OCI-LY3 (cell line): ENCODE data around the gene DNPH1.

Source experiments
- H2AFZ ChIP-seq: fragments of 200-600, 300-600 bp; shearing (Covaris generic); 2 replicates; pipeline ENCODE4 v1.6.0; 2014; ENCODE audit warnings: antibody characterized with exemption, low read depth, low read length
- H3K27ac ChIP-seq: fragments of 200-600, 300-600 bp; sonication (generic); 2 replicates; pipeline ENCODE4 v1.5.1; 2014; ENCODE audit warnings: mild to moderate bottlenecking, low read length, moderate library complexity, mixed read lengths
- H3K27me3 ChIP-seq: fragments of 200-600, 300-600 bp; sonication (generic); 2 replicates; pipeline ENCODE4 v1.6.1; 2014; ENCODE audit warnings: low read depth, low read length, mixed read lengths
- H3K36me3 ChIP-seq: fragments of 200-600, 300-600 bp; sonication (generic); replicated peaks from 2 replicates; pipeline ENCODE3; 2014; ENCODE audit warnings: low read depth, low read length, mixed read lengths
- H3K4me1 ChIP-seq: fragments of 300-600, 200-600 bp; sonication (generic); 2 replicates; pipeline ENCODE4 v1.6.1; 2014; ENCODE audit warnings: low read length, mixed read lengths
- H3K4me2 ChIP-seq: fragments of 200-600, 300-600 bp; sonication (generic); 2 replicates; pipeline ENCODE4 v1.6.1; 2014; ENCODE audit warnings: low read length, mixed read lengths
- H3K4me3 ChIP-seq: fragments of 300-600, 200-600 bp; sonication (generic); 2 replicates; pipeline ENCODE4 v1.5.1; 2014; ENCODE audit warnings: antibody characterized with exemption, mild to moderate bottlenecking, low read length, moderate library complexity
- H3K79me2 ChIP-seq: fragments of 300-600, 200-600 bp; shearing (Covaris generic); 2 replicates; pipeline ENCODE4 v1.6.1; 2014; ENCODE audit warnings: mild to moderate bottlenecking, low read length, mixed read lengths
- H3K9ac ChIP-seq: fragments of 300-600, 200-600 bp; shearing (Covaris generic); 2 replicates; pipeline ENCODE4 v1.6.0; 2014; ENCODE audit warnings: mild to moderate bottlenecking, low read length, moderate library complexity
- H3K9me3 ChIP-seq: fragments of 200-600, 300-600 bp; shearing (Covaris generic); 2 replicates; pipeline ENCODE4 v1.6.1; 2014; ENCODE audit warnings: low read length, mixed read lengths; ENCODE audit not compliant: insufficient read depth
- H4K20me1 ChIP-seq: fragments of 200-600, 300-600 bp; sonication (generic); 2 replicates; pipeline ENCODE4 v1.6.1; 2016; ENCODE audit warnings: low read length, mixed read lengths; ENCODE audit not compliant: insufficient read depth
- CTCF ChIP-seq: fragments of 200-600, 300-600 bp; sonication (generic); IDR thresholded peaks from 2 replicates; pipeline ENCODE4 v1.5.1; 2014; ENCODE audit warnings: antibody characterized with exemption, low read length, low read depth
- EZH2phosphoT487 ChIP-seq: fragments of 200-600 bp; shearing (Covaris generic); IDR thresholded peaks from 2 replicates; pipeline ENCODE4 v1.6.1; 2018; ENCODE audit warnings: antibody characterized with exemption, mixed run types, low read depth

The DNPH1 gene

GRCh38 chr6:43181942-43182860 is 47.1 kb downstream of the DNPH1 start, which contains the start of gene CUL9:
TSS of gene CUL9 (plus strand) at chr6:43182196. CDS start at chr6:43184311, 2,115 bp downstream.
- Histone ChIP-seq H4K20me1 (no peaks in the 10 kb centered on the region), H2AFZ (peak within 1 kb of the TSS; percentile 55; the same call in 1 of the 2 replicates), H3K4me3 (peak within 1 kb of the TSS; percentile 93), H3K79me2 (peaks cover 13% of the 10 kb centered on the region), H3K27me3 (no peaks in the 10 kb centered on the region), H3K9ac (peak within 1 kb of the TSS; percentile 84), H3K4me2 (peak within 1 kb of the TSS; percentile 98), H3K4me1 (peaks cover 12% of the 10 kb centered on the region), H3K36me3 (peaks cover 39% of the 10 kb centered on the region), H3K27ac (peak within 1 kb of the TSS; percentile 31), H3K9me3 (no peaks in the 10 kb centered on the region)
- TF ChIP-seq EZH2phosphoT487: no peak
- TF ChIP-seq CTCF: no peak

GRCh38 chr6:43181621-43181941 is 47.7 kb downstream of the DNPH1 start:
- TF ChIP-seq EZH2phosphoT487 (no peak), CTCF (no peak)
- Histone ChIP-seq H3K4me1 (peaks cover 12% of the 10 kb centered on the region), H3K4me3 (peak overlapping the region; percentile 93), H3K27ac (peak overlapping the region; percentile 31), H3K36me3 (peaks cover 37% of the 10 kb centered on the region), H3K27me3 (no peaks in the 10 kb centered on the region), H4K20me1 (no peaks in the 10 kb centered on the region), H3K4me2 (peak overlapping the region; percentile 98), H3K79me2 (peaks cover 16% of the 10 kb centered on the region), H3K9ac (peak overlapping the region; percentile 84), H2AFZ (0 out of 2 replicates have a peak overlapping the region, but pooled peaks have one; percentile 1), H3K9me3 (no peaks in the 10 kb centered on the region)

- Histone ChIP-seq H3K9ac (no peak overlapping the region), H3K4me2 (no peak overlapping the region), H3K36me3 (peaks cover 37% of the 10 kb centered on the region), H2AFZ (no peak overlapping the region), H3K4me3 (no peak overlapping the region), H3K9me3 (no peaks in the 10 kb centered on the region), H3K79me2 (peaks cover 21% of the 10 kb centered on the region), H4K20me1 (peaks cover 3% of the 10 kb centered on the region; the same call in 1 of the 2 replicates), H3K27ac (0 out of 2 replicates have a peak overlapping the region, but pooled peaks have one; percentile 11), H3K27me3 (no peaks in the 10 kb centered on the region), H3K4me1 (peaks cover 12% of the 10 kb centered on the region)
- TF ChIP-seq EZH2phosphoT487 (no peak), CTCF (no peak)
Observed at GRCh38 chr6:43180985-43181384, 48.3 kb downstream of the DNPH1 start.

- peaks cover 13% of the 10 kb centered on the region for H4K20me1 ChIP-seq
- no peak overlapping the region for H3K27ac ChIP-seq
- no peak overlapping the region for H3K4me2 ChIP-seq
- peaks cover 19% of the 10 kb centered on the region for H3K4me1 ChIP-seq
- H3K9ac ChIP-seq: no peak overlapping the region
- H3K79me2 ChIP-seq: peaks cover 31% of the 10 kb centered on the region
- H3K36me3 ChIP-seq: peaks cover 41% of the 10 kb centered on the region
- H3K4me3 ChIP-seq: no peak overlapping the region
- no peaks in the 10 kb centered on the region for H3K27me3 ChIP-seq
- no peak overlapping the region for H2AFZ ChIP-seq
- TF ChIP-seq EZH2phosphoT487 (no peak), CTCF (no peak)
- no peaks in the 10 kb centered on the region for H3K9me3 ChIP-seq
Observed at GRCh38 chr6:43180058-43180457, 49.2 kb downstream of the DNPH1 start.
